Natural killer cell (primary cell): Measurements from ENCODE around the gene DTNBP1. TPM values are rescaled to one million over a fixed set of nuclear protein-coding genes. Genes with fewer than 3 reads are reported as not detected.
A peak's percentile ranks its signal among the peaks of the same experiment; 100 is the strongest.

Experiments
- ATAC-seq, 3 donors: fragments of 150-1000 bp in 2 of 3; fragments of 200-7000 bp in 1 of 3; cut with Tn5 transposase; 1 replicate in 1 of 3; 2 replicates in 2 of 3; pipeline ENCODE4 v1.10.0; 2021; ENCODE audit warnings: mild to moderate bottlenecking in 2 of 3, moderate library complexity in 2 of 3
- DNase-seq, 2 donors: peaks; one replicate each; pipeline versions ENCODE4 v3.0.0 to v3.0.0-alpha.2; 2013 to 2021; ENCODE audit warnings: mixed read lengths in 1 of 2
- H3K27ac ChIP-seq: one replicate; pipeline ENCODE4 v1.5.1; 2013; ENCODE audit warnings: mild to moderate bottlenecking, low read length
- H3K27me3 ChIP-seq: one replicate; pipeline ENCODE4 v1.6.1; 2013; ENCODE audit warnings: low read length; ENCODE audit not compliant: control insufficient read depth, insufficient read depth
- H3K36me3 ChIP-seq: one replicate; pipeline ENCODE4 v1.6.1; 2013; ENCODE audit warnings: low read length; ENCODE audit not compliant: control insufficient read depth, insufficient read depth
- H3K4me1 ChIP-seq: one replicate; pipeline ENCODE4 v1.6.1; 2013; ENCODE audit warnings: low read length; ENCODE audit not compliant: control insufficient read depth, insufficient read depth
- H3K4me3 ChIP-seq: one replicate; pipeline ENCODE4 v1.5.1; 2013; ENCODE audit warnings: low read length
- H3K9me3 ChIP-seq: one replicate; pipeline ENCODE4 v1.6.1; 2013; ENCODE audit warnings: low read length; ENCODE audit not compliant: control insufficient read depth, insufficient read depth
- H3K27ac Mint-ChIP-seq, 2 donors: one replicate each; pipeline ENCODE4 v1.8.0; 2022; ENCODE audit warnings: mild to moderate bottlenecking in 2 of 2, mixed read lengths in 2 of 2, moderate library complexity in 1 of 2
- H3K27me3 Mint-ChIP-seq, 2 donors: one replicate each; pipeline ENCODE4 v1.8.0; 2022; ENCODE audit warnings: low read depth in 2 of 2, mixed read lengths in 2 of 2
- H3K36me3 Mint-ChIP-seq: one replicate; pipeline ENCODE4 v1.8.0; 2022; ENCODE audit warnings: mixed read lengths
- H3K4me1 Mint-ChIP-seq, 2 donors: one replicate each; pipeline ENCODE4 v1.8.0; 2022; ENCODE audit warnings: mixed read lengths in 2 of 2
- H3K4me3 Mint-ChIP-seq: one replicate; pipeline ENCODE4 v1.8.0; 2022; ENCODE audit warnings: mild to moderate bottlenecking, moderate library complexity, mixed read lengths
- H3K9me3 Mint-ChIP-seq, 2 donors: one replicate each; pipeline ENCODE4 v1.8.0; 2022; ENCODE audit warnings: mixed read lengths in 2 of 2
- CTCF ChIP-seq: fragments of 200-600 bp; IDR thresholded peaks from one replicate; pipeline ENCODE4 v1.8.0; 2022; ENCODE audit warnings: antibody characterized with exemption
- WGBS: methylation state at CpG from one replicate; pipeline ENCODE4 v1.1.7; 2013; ENCODE audit warnings: missing lambda C conversion rate; ENCODE audit not compliant: insufficient coverage; 5-methylcytosine and 5-hydroxymethylcytosine counted together
- intact Hi-C: fragments of 100-400 bp; cut with micrococcal nuclease; formaldehyde crosslinking; loops from one replicate; pipeline ENCODE4 v1.14.2; 2022
- total RNA-seq, 4 donors: library from RNA; stranded (reverse); fragments of 120-200 nt in 1 of 4; gene quantifications; one replicate each; pipeline versions ENCODE4 v1.2.3 to v1.2.4, GENCODE V29; 2013 to 2022

The DTNBP1 gene
- total RNA-seq, 3 donors from 2014 or later (not counting 1 experiment from before 2014, with no cell fraction given), result 31.6 to 42.2 (median 38.4) TPM

GRCh38 chr6:15690510-15690909 is 27.7 kb upstream of the DTNBP1 start:
- DNase-seq (no peak), ATAC-seq (no peak)
- no peaks in the 10 kb centered on the region for H3K36me3 Mint-ChIP-seq
- H3K27ac Mint-ChIP-seq, result no peak overlapping the region
- no peaks in the 10 kb centered on the region for H3K9me3 Mint-ChIP-seq
- H3K4me3 Mint-ChIP-seq, result no peak overlapping the region
- Histone ChIP-seq H3K4me3 (no peak overlapping the region), H3K27me3 (no peaks in the 10 kb centered on the region), H3K4me1 (peaks cover 3% of the 10 kb centered on the region), H3K9me3 (no peaks in the 10 kb centered on the region), H3K36me3 (no peaks in the 10 kb centered on the region), H3K27ac (no peak overlapping the region)
- H3K27me3 Mint-ChIP-seq, result peaks cover 9 to 19% of the 10 kb centered on the region in 2 donors
- intact Hi-C loops, result loop anchor here (2.0 kb wide), 1 partner anchor 438 kb away; the partner anchor contains the start of gene MYLIP
- no peak for TF ChIP-seq CTCF
- peaks cover 8 to 9% of the 10 kb centered on the region in 2 donors for H3K4me1 Mint-ChIP-seq

GRCh38 chr6:15689586-15690482 is 27.0 kb upstream of the DTNBP1 start:
- Histone ChIP-seq H3K4me1 (peaks cover 3% of the 10 kb centered on the region), H3K27me3 (no peaks in the 10 kb centered on the region), H3K36me3 (no peaks in the 10 kb centered on the region), H3K27ac (no peak overlapping the region), H3K4me3 (no peak overlapping the region), H3K9me3 (no peaks in the 10 kb centered on the region)
- Mint-ChIP-seq H3K4me1 (peaks cover 8 to 9% of the 10 kb centered on the region in 2 donors), H3K27ac (no peak overlapping the region), H3K36me3 (no peaks in the 10 kb centered on the region), H3K9me3 (no peaks in the 10 kb centered on the region), H3K4me3 (no peak overlapping the region), H3K27me3 (peaks cover 5 to 13% of the 10 kb centered on the region in 2 donors)
- intact Hi-C loops, result loop anchor here (2.0 kb wide), 1 partner anchor 439 kb away; the partner anchor contains the start of gene MYLIP
- no peak for TF ChIP-seq CTCF
- ATAC-seq (no peak), DNase-seq (no peak)
- WGBS, result 86% methylated on average over 4 of the region's 5 CpGs

GRCh38 chr6:15685619-15686018 is 22.8 kb upstream of the DTNBP1 start:
- intact Hi-C loops, result no loop called here
- no peaks in the 10 kb centered on the region for H3K4me1 ChIP-seq
- H3K4me3 ChIP-seq, result no peak overlapping the region
- H3K27ac ChIP-seq, result no peak overlapping the region
- no peaks in the 10 kb centered on the region for H3K27me3 ChIP-seq
- ATAC-seq (no peak), DNase-seq (no peak)
- Mint-ChIP-seq H3K27me3 (peaks cover 0 to 3% of the 10 kb centered on the region in 2 donors), H3K4me1 (peaks cover 11 to 13% of the 10 kb centered on the region in 2 donors), H3K27ac (peak overlapping the region in 1 of 2 donors; percentile 44), H3K4me3 (no peak overlapping the region), H3K36me3 (no peaks in the 10 kb centered on the region), H3K9me3 (no peaks in the 10 kb centered on the region)
- no peak for TF ChIP-seq CTCF
- no peaks in the 10 kb centered on the region for H3K9me3 ChIP-seq
- no peaks in the 10 kb centered on the region for H3K36me3 ChIP-seq
